Kidney capillary endothelial cell (primary cell): ENCODE results near the gene ITGAV.

Source experiments
- DNase-seq: peaks from one replicate; pipeline ENCODE4 v3.0.0-alpha.2; 2018; ENCODE audit warnings: low spot score

Gene ITGAV

GRCh38 chr2:186718122-186718521 lies 128.3 kb downstream of the ITGAV start:
- no peak for DNase-seq

- no peak for DNase-seq
Measured at GRCh38 chr2:186718903-186719302, 129.0 kb downstream of the ITGAV start.

- DNase-seq: no peak
Measured at GRCh38 chr2:186721956-186722355, 132.1 kb downstream of the ITGAV start.

GRCh38 chr2:186724736-186725135 lies 134.9 kb downstream of the ITGAV start:
- no peak for DNase-seq

- no peak for DNase-seq
Measured at GRCh38 chr2:186725783-186726182, 135.9 kb downstream of the ITGAV start.

GRCh38 chr2:186726938-186727337 lies 137.1 kb downstream of the ITGAV start:
- no peak for DNase-seq

- no peak for DNase-seq
Measured at GRCh38 chr2:186728631-186729030, 138.8 kb downstream of the ITGAV start.
